SK-N-MC (cell line): ENCODE results near the gene NOS1AP.

ENCODE experiments used
- EZH2 ChIP-seq: fragments of 200-600 bp; sonication (generic); IDR thresholded peaks from one replicate; pipeline ENCODE4 v1.6.1; 2017; ENCODE audit warnings: antibody characterized with exemption
- POLR2AphosphoS5 ChIP-seq: IDR thresholded peaks from 2 replicates; pipeline ENCODE4 v1.6.1; 2012; ENCODE audit warnings: mild to moderate bottlenecking, low read depth, low read length, borderline replicate concordance

- TF ChIP-seq POLR2AphosphoS5 (no peak), EZH2 (no peak)
Measured at GRCh38 chr1:162370161-162370560, 300.7 kb downstream of the NOS1AP start.
